Choroid plexus epithelial cell (primary cell): ENCODE results near the gene MEF2B.

ENCODE experiments used
- DNase-seq: peaks from one replicate; pipeline ENCODE4 v3.0.0-alpha.2; 2010; ENCODE audit warnings: low read depth
- H3K4me3 ChIP-seq: 2 replicates; pipeline ENCODE4 v1.5.1; 2011; ENCODE audit warnings: low read depth, mild to moderate bottlenecking, control low read depth, low read length, moderate library complexity
- TF ChIP-seq, protein P1 (sequence below): conservative IDR thresholded peaks from 2 replicates; pipeline ENCODE4 v1.5.1; 2011; ENCODE audit warnings: low read depth, mild to moderate bottlenecking, control low read depth, inconsistent platforms, low read length, moderate library complexity

Gene MEF2B

DNA sequence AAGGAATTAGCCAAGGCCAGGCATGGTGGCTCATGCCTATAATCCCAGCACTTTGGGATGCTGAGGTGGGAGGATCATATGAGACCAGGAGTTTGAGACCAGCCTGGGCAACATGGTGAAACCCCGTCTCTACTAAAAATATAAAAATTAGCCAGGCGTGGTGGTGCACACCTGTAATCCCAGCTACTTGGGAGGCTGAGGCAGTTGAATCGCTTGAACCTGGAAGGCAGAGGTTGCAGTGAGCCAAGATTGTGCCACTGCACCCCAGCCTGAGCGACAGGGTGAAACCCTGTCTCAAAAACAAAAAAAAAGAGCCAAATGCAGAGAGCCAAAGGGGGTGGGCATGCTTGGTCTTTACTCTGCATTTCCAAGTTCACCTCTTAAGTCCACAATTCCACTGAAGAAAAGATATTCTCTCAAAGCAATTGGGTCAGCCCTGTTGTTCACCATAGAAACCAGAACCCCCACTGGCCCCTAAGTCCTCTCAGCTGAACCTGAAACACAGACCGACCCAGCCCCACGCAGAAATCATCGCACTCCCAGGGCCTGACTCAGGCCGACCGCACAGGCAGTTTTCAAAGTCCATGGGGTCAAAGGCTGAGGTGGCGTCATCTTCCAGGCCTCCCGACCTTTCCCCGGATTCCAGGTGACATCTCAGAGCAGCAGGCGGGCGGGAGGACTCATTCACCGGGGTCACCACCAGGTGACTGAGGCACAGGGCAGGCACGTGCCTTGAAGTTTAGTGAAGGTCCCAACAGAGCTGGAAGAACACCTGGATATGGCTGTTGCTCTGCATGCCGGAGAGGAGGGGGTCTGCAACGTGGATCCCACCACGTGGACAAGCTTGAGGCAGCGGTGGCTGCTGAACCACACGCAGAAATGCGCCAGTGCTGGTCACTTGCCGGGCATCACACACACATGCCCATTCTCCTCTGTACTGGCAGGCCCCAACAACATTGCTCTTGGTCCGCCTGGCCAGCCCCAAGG lies 73.1 kb downstream of the MEF2B start:
- TF ChIP-seq, protein P1, sequence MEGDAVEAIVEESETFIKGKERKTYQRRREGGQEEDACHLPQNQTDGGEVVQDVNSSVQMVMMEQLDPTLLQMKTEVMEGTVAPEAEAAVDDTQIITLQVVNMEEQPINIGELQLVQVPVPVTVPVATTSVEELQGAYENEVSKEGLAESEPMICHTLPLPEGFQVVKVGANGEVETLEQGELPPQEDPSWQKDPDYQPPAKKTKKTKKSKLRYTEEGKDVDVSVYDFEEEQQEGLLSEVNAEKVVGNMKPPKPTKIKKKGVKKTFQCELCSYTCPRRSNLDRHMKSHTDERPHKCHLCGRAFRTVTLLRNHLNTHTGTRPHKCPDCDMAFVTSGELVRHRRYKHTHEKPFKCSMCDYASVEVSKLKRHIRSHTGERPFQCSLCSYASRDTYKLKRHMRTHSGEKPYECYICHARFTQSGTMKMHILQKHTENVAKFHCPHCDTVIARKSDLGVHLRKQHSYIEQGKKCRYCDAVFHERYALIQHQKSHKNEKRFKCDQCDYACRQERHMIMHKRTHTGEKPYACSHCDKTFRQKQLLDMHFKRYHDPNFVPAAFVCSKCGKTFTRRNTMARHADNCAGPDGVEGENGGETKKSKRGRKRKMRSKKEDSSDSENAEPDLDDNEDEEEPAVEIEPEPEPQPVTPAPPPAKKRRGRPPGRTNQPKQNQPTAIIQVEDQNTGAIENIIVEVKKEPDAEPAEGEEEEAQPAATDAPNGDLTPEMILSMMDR = no peak
- DNase-seq = no peak

DNA sequence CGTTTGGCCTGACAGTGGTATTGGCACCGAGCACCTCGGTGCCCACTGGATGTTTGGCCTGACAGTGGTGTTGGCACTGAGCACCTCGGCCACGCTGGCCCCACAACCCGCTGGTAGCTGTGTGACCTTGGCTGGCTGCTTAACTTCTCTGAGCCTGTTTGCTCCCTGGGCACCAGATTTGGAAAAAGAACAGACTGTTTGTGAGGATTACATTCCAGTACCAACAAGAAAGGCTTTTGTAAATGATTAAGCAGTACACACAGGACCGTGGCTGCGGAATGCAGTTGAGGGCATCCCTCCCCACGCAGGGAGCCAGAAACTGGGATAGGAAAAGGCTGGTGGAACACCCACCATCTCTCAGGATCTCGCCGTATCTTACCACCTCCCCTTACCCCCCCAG lies 74.4 kb downstream of the MEF2B start:
- TF ChIP-seq, protein P1 = no peak

More for the DNA sequence above, 73.1 kb downstream of the MEF2B start:
- H3K4me3 ChIP-seq = no peak overlapping the region

More for the DNA sequence above, 74.4 kb downstream of the MEF2B start:
- DNase-seq = no peak
- H3K4me3 ChIP-seq = no peak overlapping the region
